Kidney (tissue), 22 donors: Measurements from ENCODE around the gene SNRPF. TPM values are rescaled to one million over a fixed set of nuclear protein-coding genes. Genes with fewer than 3 reads are reported as not detected.
A peak's percentile ranks its signal among the peaks of the same experiment; 100 is the strongest.

ENCODE experiments used
- DNase-seq, 5 donors: peaks; one replicate each; pipeline ENCODE4 v3.0.0-alpha.2; 2013 to 2020
- FAIRE-seq: peaks from 2 replicates; lab custom pipeline; 2012; peaks lifted over from hg19 to GRCh38; lab: Jason Lieb, UNC
- H3K27ac ChIP-seq, 2 donors: one replicate each; pipeline ENCODE4 v1.7.0; 2013; ENCODE audit warnings: low read depth in 2 of 2, low read length in 2 of 2, inconsistent platforms in 1 of 2
- H3K27me3 ChIP-seq: one replicate; pipeline ENCODE4 v1.7.1; 2013; ENCODE audit warnings: low read length, inconsistent platforms; ENCODE audit not compliant: control insufficient read depth, insufficient read depth
- H3K36me3 ChIP-seq, 3 donors: one replicate each; pipeline versions ENCODE4 v1.7.0 to v1.7.1; 2013; ENCODE audit warnings: low read length in 3 of 3, control low read depth in 1 of 3, inconsistent platforms in 1 of 3; ENCODE audit not compliant: insufficient read depth in 3 of 3, control insufficient read depth in 2 of 3
- H3K4me1 ChIP-seq, 3 donors: one replicate each; pipeline versions ENCODE4 v1.7.0 to v1.7.1; 2013; ENCODE audit warnings: low read length in 3 of 3, inconsistent platforms in 1 of 3, low read depth in 1 of 3; ENCODE audit not compliant: control insufficient read depth in 2 of 3, insufficient read depth in 2 of 3
- H3K4me3 ChIP-seq, 3 donors: one replicate each; pipeline versions ENCODE4 v1.7.0 to v1.8.1; 2013; ENCODE audit warnings: low read length in 3 of 3, control low read depth in 1 of 3, inconsistent platforms in 1 of 3
- H3K9ac ChIP-seq, 3 donors: one replicate each; pipeline versions ENCODE4 v1.7.0 to v1.7.1; 2013; ENCODE audit warnings: low read length in 3 of 3, control low read depth in 1 of 3, inconsistent platforms in 1 of 3
- H3K9me3 ChIP-seq, 3 donors: one replicate each; pipeline versions ENCODE4 v1.7.0 to v1.7.1; 2013; ENCODE audit warnings: low read length in 3 of 3, control low read depth in 1 of 3, inconsistent platforms in 1 of 3; ENCODE audit not compliant: control insufficient read depth in 2 of 3, insufficient read depth in 1 of 3
- CTCF ChIP-seq: IDR thresholded peaks from 3 replicates; pipeline ENCODE4 v1.5.1; 2012; ENCODE audit warnings: mild to moderate bottlenecking, moderate library complexity, borderline replicate concordance; ENCODE audit not compliant: insufficient read depth; ENCODE audit errors: extremely low read depth
- intact Hi-C: fragments of 100-400 bp; cut with DNase I; formaldehyde crosslinking; loops from one replicate; pipeline ENCODE4 v1.11.1; 2022
- long read RNA-seq, 10 donors: library from polyadenylated mRNA in 1 of 10; unstranded in 1 of 10; transcript quantifications; one replicate each; pipeline ENCODE4 v2.0.0 and lab custom pipeline, GENCODE V29; 2021 to 2026
- polyA plus RNA-seq: library from polyadenylated mRNA; stranded (reverse); fragments of 350-450 nt; fragmentation: Illumina TruSeq; extraction: RNeasy Lipid Tissue Mini Kit (QIAGEN cat#74804); gene quantifications from one replicate; pipeline ENCODE4 v1.2.3, GENCODE V29; 2014; ENCODE audit warnings: low read depth, low replicate concordance; ENCODE audit not compliant: insufficient read depth
- total RNA-seq: library from RNA; stranded (reverse); fragmentation: NEBNext Ultra II Directional; extraction: Animal tissue kit (Norgen Biotek cat#: 25700); gene quantifications from one replicate; pipeline ENCODE4 v1.2.1, GENCODE V29; 2021
- donor health status: control.
- donor health status: control.
- donor health status: control.
- donor health status: control.
- donor health status: control.
- donor health status: DM: yes; HTN: yes; CAD: no.
- donor health status: Normal renal cell carcinoma (clear cell type).

SNRPF gene
- total RNA-seq: 17.7 TPM
- polyA plus RNA-seq: 42.1 TPM
- long read RNA-seq, donor 1, transcript SNRPF-201 (4 exons, 1,389 nt): major isoform, 94 of 108 reads
- long read RNA-seq, donor 1, partial matches to known transcripts: 7 of 108 reads
- long read RNA-seq, donor 1, other reads (novel, unspliced or antisense): 0 of 108 reads
- long read RNA-seq, donor 2, transcript SNRPF-201 (4 exons, 1,389 nt): major isoform, 111 of 116 reads
- long read RNA-seq, donor 2, partial matches to known transcripts: 0 of 116 reads
- long read RNA-seq, donor 2, other reads (novel, unspliced or antisense): 0 of 116 reads
- long read RNA-seq, donor 3, transcript SNRPF-201 (4 exons, 1,389 nt): major isoform, 110 of 122 reads
- long read RNA-seq, donor 3, partial matches to known transcripts: 6 of 122 reads
- long read RNA-seq, donor 3, other reads (novel, unspliced or antisense): 0 of 122 reads
- long read RNA-seq, donor 4, transcript SNRPF-201 (4 exons, 1,389 nt): major isoform, 61 of 65 reads
- long read RNA-seq, donor 4, partial matches to known transcripts: 0 of 65 reads
- long read RNA-seq, donor 4, other reads (novel, unspliced or antisense): 0 of 65 reads
- long read RNA-seq, donor 5, transcript SNRPF-201 (4 exons, 1,389 nt): major isoform, 9 of 10 reads
- long read RNA-seq, donor 5, partial matches to known transcripts: 0 of 10 reads
- long read RNA-seq, donor 5, other reads (novel, unspliced or antisense): 0 of 10 reads
- long read RNA-seq, donor 6, transcript SNRPF-201 (4 exons, 1,389 nt): major isoform, 240 of 265 reads
- long read RNA-seq, donor 6, partial matches to known transcripts: 20 of 265 reads
- long read RNA-seq, donor 6, other reads (novel, unspliced or antisense): 0 of 265 reads
- long read RNA-seq, donor 7, transcript SNRPF-201 (4 exons, 1,389 nt): major isoform, 30 of 34 reads
- long read RNA-seq, donor 7, partial matches to known transcripts: 2 of 34 reads
- long read RNA-seq, donor 7, other reads (novel, unspliced or antisense): 2 of 34 reads
- long read RNA-seq, donor 8, transcript SNRPF-201 (4 exons, 1,389 nt): major isoform, 136 of 153 reads
- long read RNA-seq, donor 8, partial matches to known transcripts: 11 of 153 reads
- long read RNA-seq, donor 8, other reads (novel, unspliced or antisense): 0 of 153 reads
- long read RNA-seq, donor 9, transcript SNRPF-201 (4 exons, 1,389 nt): major isoform, 60 of 61 reads
- long read RNA-seq, donor 9, partial matches to known transcripts: 0 of 61 reads
- long read RNA-seq, donor 9, other reads (novel, unspliced or antisense): 0 of 61 reads
- long read RNA-seq, donor 10, transcript SNRPF-201 (4 exons, 1,389 nt): major isoform, 100 of 124 reads
- long read RNA-seq, donor 10, partial matches to known transcripts: 14 of 124 reads
- long read RNA-seq, donor 10, other reads (novel, unspliced or antisense): 0 of 124 reads

GRCh38 chr12:95858451-95859343 is at the start of gene SNRPF:
SNRPF (plus strand) TSS chr12:95858952; CDS start chr12:95859074, 122 bp downstream.
- TF ChIP-seq CTCF: peak; percentile 1
- Histone ChIP-seq H3K27ac (peak within 1 kb of the TSS; percentile 35 to 87), H3K27me3 (no peaks in the 10 kb centered on the region), H3K36me3 (peaks cover 0 to 18% (median 15%) of the 10 kb centered on the region in 3 donors), H3K9ac (peak within 1 kb of the TSS; percentile 76 to 93 (median 81)), H3K4me1 (peaks cover 0 to 13% (median 0%) of the 10 kb centered on the region in 3 donors), H3K9me3 (peaks cover 0 to 4% (median 0%) of the 10 kb centered on the region in 3 donors), H3K4me3 (peak within 1 kb of the TSS; percentile 86 to 98 (median 96))
- intact Hi-C loops: no loop called here
- FAIRE-seq (peak; percentile 93), DNase-seq (peak; percentile 98 to 99 (median 98))

- no peak overlapping the region for H3K9ac ChIP-seq
- no peak for FAIRE-seq
- no peak for TF ChIP-seq CTCF
- H3K27me3 ChIP-seq: no peaks in the 10 kb centered on the region
- H3K4me1 ChIP-seq: peaks cover 0 to 6% (median 2%) of the 10 kb centered on the region in 3 donors
- intact Hi-C loops: no loop called here
- no peaks in the 10 kb centered on the region for H3K9me3 ChIP-seq
- no peak overlapping the region for H3K27ac ChIP-seq
- DNase-seq: no peak
- no peaks in the 10 kb centered on the region for H3K36me3 ChIP-seq
- H3K4me3 ChIP-seq: no peak overlapping the region
Measured at GRCh38 chr12:95809000-95809680, 49.6 kb upstream of the SNRPF start.
